Uterus (tissue), 4 donors: ENCODE measurements around the gene PTPRJ. TPM values are rescaled to one million over a fixed set of nuclear protein-coding genes. Genes with fewer than 3 reads are reported as not detected.

Experiments
- DNase-seq, 2 donors: peaks; one replicate each; pipeline ENCODE4 v3.0.0-alpha.2; 2019 to 2020
- H3K27ac ChIP-seq, 2 donors: fragments of 200-600 bp; sonication (generic); 1 replicate in 1 of 2; 2 replicates in 1 of 2; pipeline ENCODE4 v1.5.1; 2016 to 2018
- H3K27me3 ChIP-seq, 2 donors: fragments of 200-600 bp; sonication (generic); one replicate each; pipeline ENCODE4 v1.5.1; 2018 to 2019; ENCODE audit warnings: control low read depth in 1 of 2
- H3K36me3 ChIP-seq, 2 donors: fragments of 200-600 bp; sonication (generic); one replicate each; pipeline ENCODE4 v1.5.1; 2019; ENCODE audit warnings: control low read depth in 1 of 2
- H3K4me1 ChIP-seq, 2 donors: fragments of 200-600 bp; sonication (generic); one replicate each; pipeline ENCODE4 v1.5.1; 2018 to 2019; ENCODE audit warnings: control low read depth in 1 of 2
- H3K4me3 ChIP-seq, 2 donors: fragments of 200-600 bp; sonication (generic); 1 replicate in 1 of 2; 2 replicates in 1 of 2; pipeline ENCODE4 v1.5.1; 2018 to 2019; ENCODE audit warnings: mild to moderate bottlenecking in 1 of 2
- H3K9me3 ChIP-seq, 2 donors: fragments of 200-600 bp; sonication (generic); one replicate each; pipeline ENCODE4 v1.5.1; 2019; ENCODE audit warnings: control low read depth in 1 of 2
- POLR2A ChIP-seq, 2 donors: fragments of 450-650 bp; IDR thresholded peaks; one replicate each; pipeline ENCODE4 v1.6.1; 2016; ENCODE audit warnings: antibody characterized with exemption in 2 of 2, mild to moderate bottlenecking in 1 of 2, moderate library complexity in 1 of 2
- intact Hi-C: fragments of 100-400 bp; cut with DNase I; formaldehyde crosslinking; loops from one replicate; pipeline ENCODE4 v1.15.1; 2023; ENCODE audit warnings: low total_unique reads
- total RNA-seq, 4 donors: library from RNA; depleted of rRNA in 3 of 4; stranded (reverse); fragments of >200 nt in 3 of 4; gene quantifications; one replicate each; pipeline versions ENCODE4 v1.1.0 to v1.2.4, GENCODE V29; 2014 to 2023
- TF ChIP-seq, protein P1 (sequence below), 4 experiments: fragments of 200-600 bp in 2 of 4; fragments of 450-650 bp in 2 of 4; sonication (generic) in 2 of 4; IDR thresholded peaks; one replicate each; pipeline ENCODE4 v1.5.1; 2016 to 2019; ENCODE audit warnings: antibody characterized with exemption in 4 of 4, mild to moderate bottlenecking in 2 of 4, moderate library complexity in 1 of 4
- donor health status: DM: yes; HTN: yes; CAD: no.

The PTPRJ gene
- total RNA-seq, 4 donors from 2014 or later = 2.1 to 22.1 (median 7.1) TPM

DNA sequence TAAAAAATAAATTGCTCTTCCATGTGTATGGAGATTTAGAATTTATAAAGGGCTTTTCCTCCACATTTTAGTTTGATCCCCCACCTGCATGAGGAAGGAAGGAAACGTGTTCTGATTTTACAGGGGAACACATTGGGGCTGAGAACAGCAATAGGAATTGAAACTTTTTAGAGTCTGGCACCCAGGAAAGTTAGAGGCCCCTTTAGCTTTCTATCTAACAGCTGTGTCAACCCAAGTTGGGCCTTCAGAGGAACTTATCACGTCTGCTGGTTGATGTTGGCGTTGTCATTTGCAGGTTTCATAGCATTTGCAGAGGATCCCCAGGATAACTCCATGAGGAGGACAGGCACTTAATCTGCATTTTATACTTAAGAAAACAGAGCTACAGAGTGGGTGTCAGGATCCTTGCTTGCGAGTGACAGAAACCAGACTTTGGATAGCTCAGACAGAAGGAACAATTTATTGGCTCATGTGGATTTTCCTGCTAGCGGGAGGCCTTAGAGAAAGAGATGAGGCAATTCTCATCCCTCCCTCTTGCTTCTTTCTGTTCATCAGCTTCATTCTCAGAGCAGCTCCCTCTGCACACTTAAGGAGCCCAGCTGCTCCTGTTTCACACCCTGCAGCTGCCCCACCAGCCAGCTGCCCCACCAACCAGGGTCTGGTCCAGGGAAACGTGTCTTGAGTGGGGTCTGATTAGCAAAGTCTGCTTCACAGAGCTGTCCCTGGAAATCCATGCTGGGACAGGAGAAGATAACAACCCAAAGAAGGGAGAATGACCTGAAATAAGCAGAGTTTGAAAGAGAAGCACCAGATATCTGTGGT lies 143.8 kb downstream of the PTPRJ start:
- no peaks in the 10 kb centered on the region for H3K36me3 ChIP-seq
- no peaks in the 10 kb centered on the region for H3K9me3 ChIP-seq
- H3K27me3 ChIP-seq = no peaks in the 10 kb centered on the region
- H3K27ac ChIP-seq = no peak overlapping the region
- no peaks in the 10 kb centered on the region for H3K4me1 ChIP-seq
- TF ChIP-seq, protein P1, sequence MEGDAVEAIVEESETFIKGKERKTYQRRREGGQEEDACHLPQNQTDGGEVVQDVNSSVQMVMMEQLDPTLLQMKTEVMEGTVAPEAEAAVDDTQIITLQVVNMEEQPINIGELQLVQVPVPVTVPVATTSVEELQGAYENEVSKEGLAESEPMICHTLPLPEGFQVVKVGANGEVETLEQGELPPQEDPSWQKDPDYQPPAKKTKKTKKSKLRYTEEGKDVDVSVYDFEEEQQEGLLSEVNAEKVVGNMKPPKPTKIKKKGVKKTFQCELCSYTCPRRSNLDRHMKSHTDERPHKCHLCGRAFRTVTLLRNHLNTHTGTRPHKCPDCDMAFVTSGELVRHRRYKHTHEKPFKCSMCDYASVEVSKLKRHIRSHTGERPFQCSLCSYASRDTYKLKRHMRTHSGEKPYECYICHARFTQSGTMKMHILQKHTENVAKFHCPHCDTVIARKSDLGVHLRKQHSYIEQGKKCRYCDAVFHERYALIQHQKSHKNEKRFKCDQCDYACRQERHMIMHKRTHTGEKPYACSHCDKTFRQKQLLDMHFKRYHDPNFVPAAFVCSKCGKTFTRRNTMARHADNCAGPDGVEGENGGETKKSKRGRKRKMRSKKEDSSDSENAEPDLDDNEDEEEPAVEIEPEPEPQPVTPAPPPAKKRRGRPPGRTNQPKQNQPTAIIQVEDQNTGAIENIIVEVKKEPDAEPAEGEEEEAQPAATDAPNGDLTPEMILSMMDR (IDR thresholded peaks at IDR 0.05) = no peak
- no peak for TF ChIP-seq POLR2A (IDR thresholded peaks at IDR 0.05)
- DNase-seq = no peak
- intact Hi-C loops = no loop called here
- no peak overlapping the region for H3K4me3 ChIP-seq

DNA sequence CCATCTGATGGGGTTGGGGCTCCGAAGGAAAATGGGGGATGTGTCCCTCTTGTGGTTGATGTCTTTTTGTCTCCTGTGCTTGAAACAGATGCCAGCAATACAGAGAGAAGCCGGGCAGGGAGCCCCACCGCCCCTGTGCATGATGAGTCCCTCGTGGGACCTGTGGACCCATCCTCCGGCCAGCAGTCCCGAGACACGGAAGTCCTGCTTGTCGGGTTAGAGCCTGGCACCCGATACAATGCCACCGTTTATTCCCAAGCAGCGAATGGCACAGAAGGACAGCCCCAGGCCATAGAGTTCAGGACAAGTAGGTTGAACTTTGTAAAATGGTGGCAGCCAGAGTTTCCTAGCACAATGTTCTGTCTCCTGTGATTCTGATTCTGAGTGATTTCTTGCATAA lies 144.5 kb downstream of the PTPRJ start:
- Histone ChIP-seq H3K4me1 (no peaks in the 10 kb centered on the region), H3K27ac (no peak overlapping the region), H3K27me3 (no peaks in the 10 kb centered on the region), H3K4me3 (no peak overlapping the region), H3K9me3 (no peaks in the 10 kb centered on the region), H3K36me3 (no peaks in the 10 kb centered on the region)
- no peak for DNase-seq
- TF ChIP-seq, protein P1 (IDR thresholded peaks at IDR 0.05) = no peak
- no peak for TF ChIP-seq POLR2A (IDR thresholded peaks at IDR 0.05)
- intact Hi-C loops = no loop called here

DNA sequence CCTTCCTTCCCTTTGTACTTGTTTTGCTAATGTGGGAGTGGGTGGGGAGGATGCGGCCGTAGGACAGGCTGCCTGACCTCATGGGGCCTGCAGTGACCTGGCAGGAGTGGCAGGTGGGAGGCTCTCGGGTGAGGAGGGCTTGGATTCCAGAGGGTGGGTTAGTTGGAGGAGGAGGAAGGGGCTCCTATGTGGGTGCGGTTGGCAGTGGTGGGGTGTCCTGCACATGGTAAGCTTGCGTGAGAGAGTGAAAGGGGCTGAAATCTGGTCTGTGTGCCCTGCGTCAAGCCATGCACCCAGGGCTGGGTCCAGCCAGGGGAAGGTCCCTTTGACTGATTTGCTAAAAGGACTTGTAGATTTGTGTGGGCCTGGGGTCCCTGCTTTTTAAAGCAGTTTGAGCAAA lies 145.5 kb downstream of the PTPRJ start:
- intact Hi-C loops = no loop called here
- no peaks in the 10 kb centered on the region for H3K27me3 ChIP-seq
- no peaks in the 10 kb centered on the region for H3K4me1 ChIP-seq
- TF ChIP-seq POLR2A (IDR thresholded peaks at IDR 0.05) = no peak
- TF ChIP-seq, protein P1 (IDR thresholded peaks at IDR 0.05) = no peak
- no peaks in the 10 kb centered on the region for H3K36me3 ChIP-seq
- H3K9me3 ChIP-seq = no peaks in the 10 kb centered on the region
- no peak for DNase-seq
- H3K27ac ChIP-seq = no peak overlapping the region
- no peak overlapping the region for H3K4me3 ChIP-seq

DNA sequence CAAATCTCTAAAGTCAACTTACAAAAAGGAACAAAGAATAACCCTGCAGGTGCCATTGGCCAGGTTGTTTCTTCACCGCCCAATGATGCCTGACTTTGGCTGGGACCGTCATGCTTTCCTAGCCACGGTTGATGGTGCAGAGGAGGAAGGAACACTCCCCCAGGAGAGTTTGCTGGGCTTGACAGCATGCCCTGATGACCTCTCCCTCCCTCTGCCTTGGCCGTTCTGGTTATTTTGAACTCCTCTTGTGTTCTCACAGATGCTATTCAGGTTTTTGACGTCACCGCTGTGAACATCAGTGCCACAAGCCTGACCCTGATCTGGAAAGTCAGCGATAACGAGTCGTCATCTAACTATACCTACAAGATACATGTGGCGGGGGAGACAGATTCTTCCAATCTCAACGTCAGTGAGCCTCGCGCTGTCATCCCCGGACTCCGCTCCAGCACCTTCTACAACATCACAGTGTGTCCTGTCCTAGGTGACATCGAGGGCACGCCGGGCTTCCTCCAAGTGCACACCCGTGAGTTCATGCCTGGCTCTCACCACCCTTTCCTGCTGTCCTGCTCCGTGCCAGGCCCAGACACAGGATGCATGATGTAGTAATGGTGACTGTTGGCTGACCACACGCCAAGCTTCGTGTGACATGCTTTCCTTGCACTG lies 147.3 kb downstream of the PTPRJ start:
- Histone ChIP-seq H3K4me3 (no peak overlapping the region), H3K9me3 (no peaks in the 10 kb centered on the region), H3K27me3 (no peaks in the 10 kb centered on the region), H3K36me3 (no peaks in the 10 kb centered on the region), H3K27ac (no peak overlapping the region), H3K4me1 (no peaks in the 10 kb centered on the region)
- intact Hi-C loops = no loop called here
- TF ChIP-seq, protein P1 (IDR thresholded peaks at IDR 0.05) = no peak
- TF ChIP-seq POLR2A (IDR thresholded peaks at IDR 0.05) = no peak
- no peak for DNase-seq

DNA sequence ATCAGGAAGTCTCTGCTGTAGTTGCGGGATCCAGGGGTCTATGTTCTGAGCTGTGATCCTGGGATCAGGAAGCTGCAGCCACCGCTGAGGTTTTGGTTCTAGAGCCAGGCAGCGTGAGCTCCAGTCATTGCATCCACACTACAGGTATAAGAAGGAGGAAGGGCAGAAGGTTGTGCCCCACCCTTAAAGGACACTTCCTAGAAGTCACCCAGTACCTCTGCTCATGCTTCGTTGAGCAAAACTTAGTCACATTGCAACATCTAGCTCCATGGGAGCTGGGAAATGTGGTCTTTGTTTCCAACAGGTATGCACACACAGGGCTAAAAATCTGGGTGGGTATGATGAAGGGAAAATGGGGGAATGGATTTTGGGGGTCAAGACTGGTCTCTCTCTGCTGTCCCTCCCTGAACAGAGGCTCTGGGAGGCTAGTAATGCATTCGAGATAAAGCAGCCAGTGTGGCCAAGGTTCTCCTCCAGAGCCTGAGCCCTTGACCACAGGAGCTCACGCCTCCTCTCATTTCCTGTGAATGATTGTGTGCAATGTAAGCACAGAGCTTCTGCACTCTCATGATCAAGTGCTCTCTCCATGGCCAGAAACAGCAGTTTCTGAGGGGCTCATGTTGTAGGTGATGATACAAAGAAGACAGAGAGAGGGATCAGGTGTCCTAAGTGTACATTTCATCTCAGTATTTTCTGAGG lies 149.5 kb downstream of the PTPRJ start:
- intact Hi-C loops = no loop called here
- DNase-seq = no peak
- Histone ChIP-seq H3K4me3 (no peak overlapping the region), H3K9me3 (no peaks in the 10 kb centered on the region), H3K4me1 (no peaks in the 10 kb centered on the region), H3K27ac (no peak overlapping the region), H3K36me3 (no peaks in the 10 kb centered on the region), H3K27me3 (no peaks in the 10 kb centered on the region)
- TF ChIP-seq POLR2A (IDR thresholded peaks at IDR 0.05) = no peak
